Suppressor macrophage treated with lipopolysaccharide for 1 hour (primary cell): ENCODE results near the gene NDST3.
A peak's percentile ranks its signal among the peaks of the same experiment; 100 is the strongest.

Experiments used
- DNase-seq, 3 donors: peaks; one replicate each; pipeline ENCODE4 v3.0.0-alpha.2; 2020 to 2022

The NDST3 gene

DNA sequence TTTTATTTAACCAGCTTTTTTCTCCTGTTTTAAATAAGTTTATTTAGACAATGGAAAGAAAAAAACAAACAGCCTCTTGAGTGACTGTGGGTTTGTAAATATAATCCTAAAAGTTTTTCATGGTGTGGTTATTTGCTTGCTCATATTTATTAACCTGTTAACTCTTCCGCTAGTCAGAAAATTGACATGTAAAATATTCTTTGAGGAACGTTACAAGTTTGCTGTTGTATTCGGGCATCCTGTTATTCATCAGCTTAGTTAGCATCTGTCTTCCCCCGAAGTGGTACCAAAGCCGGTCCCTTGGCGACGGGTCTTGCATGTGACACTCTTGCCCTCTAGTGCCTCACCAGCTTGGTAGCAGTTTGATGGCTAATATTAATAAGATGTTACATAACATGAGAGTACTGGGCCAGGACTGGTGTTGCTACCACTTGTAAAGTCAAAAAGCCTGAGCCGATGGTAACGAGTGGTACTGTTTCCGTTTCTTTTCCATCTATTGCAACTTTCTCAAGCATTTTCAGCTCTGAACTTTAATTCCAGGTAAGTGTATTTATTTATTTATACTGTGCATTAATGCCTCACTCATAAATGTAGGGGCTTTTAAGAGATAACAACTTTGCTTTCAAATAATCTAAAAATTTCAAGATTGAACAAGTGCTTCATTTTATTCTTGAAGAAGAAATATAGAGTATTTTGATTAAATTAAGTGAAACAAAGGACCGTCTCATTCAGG, at the start of gene NDST3:
Gene NDST3, plus strand, starts transcription at position 434 of the 733 bp plus-strand sequence. CDS start 19,425 bp downstream, outside the sequence.
- peak; percentile 63 to 70 (median 69) for DNase-seq

GRCh38 chr4:117986321-117986720, 48.0 kb upstream of the NDST3 start:
- DNase-seq = no peak

DNA sequence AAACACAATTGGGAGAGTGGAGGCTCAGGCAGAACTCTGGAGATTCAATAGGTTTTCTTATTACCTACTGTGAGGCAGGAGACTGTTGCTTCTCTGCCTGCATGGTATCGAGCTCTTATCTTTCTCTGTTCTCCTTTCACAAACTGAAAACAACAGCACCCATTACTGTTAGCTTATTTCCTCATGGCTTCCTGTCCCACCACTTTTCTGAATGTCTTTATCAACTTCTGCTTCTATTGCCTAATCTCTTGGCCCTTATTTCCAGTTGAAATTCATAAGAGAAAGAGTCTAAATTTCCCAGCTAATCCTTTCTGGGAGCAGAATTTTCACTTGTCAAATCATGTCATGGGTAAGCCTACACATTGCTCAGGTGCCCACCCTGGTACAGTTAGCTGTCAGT, 46.8 kb upstream of the NDST3 start:
- peak in 1 of 3 donors; percentile 21 for DNase-seq

DNA sequence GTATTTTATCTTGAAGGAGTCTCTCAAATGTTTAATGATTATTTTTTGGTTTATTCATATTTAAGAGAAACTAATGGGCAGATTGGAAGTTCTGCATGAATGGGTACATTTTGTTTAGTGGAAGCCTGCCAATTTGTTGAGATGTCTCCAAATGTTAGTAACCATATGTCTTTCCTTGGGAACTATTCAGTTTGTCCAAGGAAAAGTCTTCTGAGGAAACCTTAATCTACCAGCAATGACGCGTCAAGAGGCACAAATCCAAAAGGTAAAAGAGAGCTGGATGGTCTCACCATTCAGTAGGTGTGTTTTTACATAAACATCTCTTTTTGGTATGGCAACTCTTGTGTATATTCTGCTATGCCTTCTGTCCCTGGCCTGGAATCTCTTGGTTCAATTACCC, 37.4 kb upstream of the NDST3 start:
- DNase-seq = no peak

GRCh38 chr4:118004088-118004487, 30.2 kb upstream of the NDST3 start:
- no peak for DNase-seq

GRCh38 chr4:118005883-118006282, 28.4 kb upstream of the NDST3 start:
- DNase-seq = no peak

DNA sequence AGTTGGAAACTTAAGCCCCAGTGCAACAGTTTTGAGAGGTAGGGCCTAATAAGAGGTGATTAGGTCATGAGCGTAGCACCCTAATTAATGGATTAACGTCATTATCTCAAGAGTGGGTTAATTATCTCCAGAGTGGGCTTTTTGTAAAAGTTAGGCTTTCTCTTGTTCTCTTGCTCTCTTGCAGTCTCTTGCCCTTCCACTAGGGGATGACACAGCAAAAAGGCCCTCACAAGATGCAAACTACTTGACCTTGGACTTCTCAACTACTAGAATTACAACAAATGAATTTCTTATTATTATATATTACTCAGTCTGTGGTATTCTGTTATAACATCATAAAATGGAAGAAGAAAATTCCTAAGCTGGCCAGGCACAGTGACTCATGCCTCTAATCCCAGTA, 22.1 kb upstream of the NDST3 start:
- DNase-seq = no peak

- no peak for DNase-seq
These were observed 19.5 kb upstream of the NDST3 start for GRCh38 chr4:118014831-118015230.

GRCh38 chr4:118018381-118019145, 15.7 kb upstream of the NDST3 start:
- DNase-seq = no peak

- DNase-seq = no peak
These were observed 7.5 kb upstream of the NDST3 start for GRCh38 chr4:118026806-118027205.

GRCh38 chr4:118029224-118029623, 5.1 kb upstream of the NDST3 start:
- no peak for DNase-seq

DNA sequence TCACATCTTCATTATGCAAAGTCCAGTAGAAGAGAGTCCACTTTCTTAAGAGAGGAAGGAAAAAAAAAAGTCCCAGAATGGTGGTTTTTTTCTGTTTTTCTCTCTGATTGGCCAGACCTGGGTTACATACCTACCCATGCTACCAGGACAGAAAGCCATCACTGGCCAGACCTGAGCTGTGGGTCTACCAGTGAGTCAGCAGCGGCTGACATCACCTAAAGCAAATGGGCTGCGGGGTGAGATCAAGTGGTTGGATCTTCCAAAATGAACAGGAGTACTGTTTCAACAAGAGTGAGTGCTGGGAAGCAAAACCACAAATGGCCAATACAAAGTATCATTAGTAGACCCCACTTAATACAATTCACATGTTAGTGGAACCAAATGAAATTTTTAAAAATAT, 1.6 kb upstream of the NDST3 start:
- DNase-seq = no peak

DNA sequence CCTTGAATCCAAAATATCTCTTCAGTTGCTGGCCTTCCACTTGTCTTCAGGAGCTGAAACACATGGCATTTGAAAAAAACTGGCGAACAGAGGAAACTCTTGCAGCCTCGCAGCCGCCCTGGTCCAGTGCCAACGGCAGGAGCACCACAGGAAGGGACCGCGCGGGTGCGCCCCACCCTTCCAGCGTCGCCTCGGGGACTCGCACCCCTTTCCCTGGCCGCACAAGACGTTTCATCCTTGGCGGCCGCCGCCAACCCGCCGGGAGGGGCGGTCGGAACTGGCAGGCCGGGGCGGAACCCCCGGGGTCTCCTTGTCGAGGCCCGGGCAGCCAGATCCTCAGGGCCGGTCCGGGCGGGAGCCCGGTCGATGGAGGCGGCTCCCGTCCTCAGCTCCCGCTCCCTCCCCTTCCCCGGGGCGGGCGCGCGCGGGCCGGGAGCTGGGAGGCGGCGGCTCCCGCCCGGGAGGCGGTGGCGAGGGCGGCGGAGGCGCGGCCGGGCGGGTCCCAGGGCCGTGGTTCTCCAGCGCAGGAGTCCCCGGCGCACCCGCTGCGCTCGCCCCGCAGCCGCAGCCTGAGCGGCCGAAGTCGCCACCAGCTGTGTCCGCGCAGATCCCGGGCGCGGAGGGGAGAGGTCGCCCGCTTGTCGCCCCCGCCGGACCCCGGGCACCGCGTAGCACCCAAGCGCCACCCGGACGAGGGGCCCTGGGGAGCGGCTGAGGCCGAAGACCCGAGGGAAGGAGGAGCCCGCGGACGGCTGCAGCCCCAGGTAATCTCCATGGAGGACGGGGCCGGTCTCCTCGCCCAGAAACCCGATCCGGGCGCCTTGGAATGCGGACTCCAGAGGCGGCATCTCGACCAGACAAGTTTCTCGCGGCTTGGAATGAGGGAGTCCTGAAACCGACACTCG, 886 bp upstream of the NDST3 start:
- peak in 2 of 3 donors; percentile 22 to 49 for DNase-seq

GRCh38 chr4:118035309-118035708, 1.0 kb downstream of the NDST3 start:
- DNase-seq = no peak

GRCh38 chr4:118036336-118036735, 2.0 kb downstream of the NDST3 start:
- no peak for DNase-seq

GRCh38 chr4:118037955-118038354, 3.7 kb downstream of the NDST3 start:
- DNase-seq = no peak

GRCh38 chr4:118046323-118046722, 12.0 kb downstream of the NDST3 start:
- no peak for DNase-seq

DNA sequence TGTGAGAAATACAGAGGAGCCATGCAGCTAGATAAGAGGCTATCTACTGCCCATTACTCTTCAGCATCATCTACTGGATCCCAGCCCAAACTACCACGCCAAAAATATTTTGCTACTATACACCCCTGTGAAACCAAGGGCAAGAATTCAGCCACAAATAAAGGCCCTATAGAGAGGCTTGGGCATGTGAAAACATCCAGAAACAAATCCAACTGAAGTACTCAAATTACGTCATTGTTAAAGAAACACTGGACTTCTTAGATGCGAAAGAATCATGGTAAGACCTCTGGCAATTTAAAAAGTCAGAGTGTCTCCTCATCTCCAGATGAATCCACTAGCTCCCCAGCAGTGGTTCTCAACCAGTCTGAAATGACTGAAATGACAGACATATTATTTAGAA, 12.8 kb downstream of the NDST3 start:
- no peak for DNase-seq

GRCh38 chr4:118058955-118059354, 24.7 kb downstream of the NDST3 start:
- no peak for DNase-seq

DNA sequence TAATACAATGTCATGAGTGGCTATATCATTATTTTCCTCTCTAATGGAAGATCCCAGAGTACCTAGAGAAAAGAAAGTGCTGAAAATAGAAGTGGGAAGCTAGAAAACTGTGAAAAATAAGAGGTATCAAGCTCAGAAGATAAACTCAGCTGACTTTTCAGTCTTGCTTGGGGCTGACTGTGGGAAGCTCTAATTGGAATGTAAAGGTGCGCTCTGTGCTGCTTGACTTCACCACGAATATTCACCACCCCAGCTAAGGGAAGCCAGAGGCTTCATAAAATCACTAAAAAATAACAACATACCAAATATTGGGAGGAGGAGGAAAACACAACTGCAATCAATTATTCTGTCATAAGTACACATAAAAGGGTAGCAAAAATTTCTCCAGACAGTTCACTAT, 25.1 kb downstream of the NDST3 start:
- no peak for DNase-seq

GRCh38 chr4:118076958-118077766, 42.9 kb downstream of the NDST3 start:
- DNase-seq = peak; percentile 31 to 40 (median 38)

- DNase-seq = no peak
These were observed 43.5 kb downstream of the NDST3 start for GRCh38 chr4:118077767-118078105.

- DNase-seq = no peak
These were observed 47.1 kb downstream of the NDST3 start for GRCh38 chr4:118081434-118081833.
